Peyer's patch (tissue), 4 donors: ENCODE results near the gene RRP12. TPM values are rescaled to one million over a fixed set of nuclear protein-coding genes. Genes with fewer than 3 reads are reported as not detected.
A peak's percentile ranks its signal among the peaks of the same experiment; 100 is the strongest.

Experiments used
- DNase-seq, 3 donors: peaks; one replicate each; pipeline ENCODE4 v3.0.0-alpha.2; 2017 to 2019
- H3K27ac ChIP-seq, 4 donors: fragments of 200-600 bp; sonication (generic); one replicate each; pipeline ENCODE4 v1.5.1; 2016 to 2019
- H3K27me3 ChIP-seq, 2 donors: fragments of 200-600 bp; sonication (generic); one replicate each; pipeline ENCODE4 v1.5.1; 2019
- H3K36me3 ChIP-seq, 3 donors: fragments of 200-600 bp; sonication (generic); one replicate each; pipeline ENCODE4 v1.5.1; 2016 to 2019
- H3K4me1 ChIP-seq, 4 donors: fragments of 200-600 bp; sonication (generic); one replicate each; pipeline ENCODE4 v1.5.1; 2016 to 2019
- H3K4me3 ChIP-seq, 4 donors: fragments of 200-600 bp; sonication (generic); 1 replicate in 3 of 4; 2 replicates in 1 of 4; pipeline ENCODE4 v1.5.1; 2016 to 2019; ENCODE audit warnings: mild to moderate bottlenecking in 1 of 4
- H3K9me3 ChIP-seq, 4 donors: fragments of 200-600 bp; sonication (generic); one replicate each; pipeline ENCODE4 v1.5.1; 2016 to 2019; ENCODE audit warnings: mild to moderate bottlenecking in 1 of 4
- CTCF ChIP-seq, 6 experiments: fragments of 450-650 bp in 4 of 6; fragments of 200-600 bp in 2 of 6; sonication (generic) in 1 of 6; IDR thresholded peaks; one replicate each; pipeline ENCODE4 v1.5.1; 2017 to 2019; ENCODE audit warnings: antibody characterized with exemption in 6 of 6, mild to moderate bottlenecking in 3 of 6, moderate library complexity in 1 of 6
- POLR2A ChIP-seq, 2 donors: fragments of 450-650 bp; IDR thresholded peaks; one replicate each; pipeline ENCODE4 v1.5.1; 2017; ENCODE audit warnings: antibody characterized with exemption in 2 of 2, mild to moderate bottlenecking in 2 of 2, moderate library complexity in 2 of 2
- total RNA-seq, 4 donors: library from RNA; depleted of rRNA; stranded (reverse); fragments of >200 nt; gene quantifications; one replicate each; pipeline ENCODE4 v1.1.0, GENCODE V29; 2016

RRP12 gene
- total RNA-seq, 4 donors from 2014 or later, result 9.1 to 42.9 (median 22.5) TPM

- DNase-seq, result peak; percentile 46 to 76 (median 72)
- H3K9me3 ChIP-seq, result no peaks in the 10 kb centered on the region
- peaks cover 0 to 34% (median 11%) of the 10 kb centered on the region in 4 donors for H3K4me1 ChIP-seq
These were observed 67.4 kb downstream of the RRP12 start for GRCh38 chr10:97333601-97334369.

GRCh38 chr10:97333351-97333600, 67.9 kb downstream of the RRP12 start:
- TF ChIP-seq POLR2A (IDR thresholded peaks at IDR 0.05), result no peak
- TF ChIP-seq CTCF (IDR thresholded peaks at IDR 0.05), result no peak

More at GRCh38 chr10:97333601-97334369, 67.4 kb downstream of the RRP12 start:
- H3K36me3 ChIP-seq, result peaks cover 0 to 7% (median 0%) of the 10 kb centered on the region in 3 donors
- H3K27ac ChIP-seq, result peak overlapping the region; percentile 91 to 98 (median 94)
- no peaks in the 10 kb centered on the region for H3K27me3 ChIP-seq
- TF ChIP-seq CTCF (IDR thresholded peaks at IDR 0.05), result no peak
- peak; percentile 33 to 37 for TF ChIP-seq POLR2A (IDR thresholded peaks at IDR 0.05)
- peak overlapping the region; percentile 74 to 99 (median 93) for H3K4me3 ChIP-seq

GRCh38 chr10:97332591-97333350, 68.4 kb downstream of the RRP12 start:
- no peaks in the 10 kb centered on the region for H3K27me3 ChIP-seq
- DNase-seq, result peak in 1 of 3 donors; percentile 66
- TF ChIP-seq POLR2A (IDR thresholded peaks at IDR 0.05), result no peak
- peak in 2 of 6 experiments; percentile 24 to 33 for TF ChIP-seq CTCF (IDR thresholded peaks at IDR 0.05)
- H3K4me1 ChIP-seq, result peaks cover 0 to 40% (median 11%) of the 10 kb centered on the region in 4 donors
- H3K27ac ChIP-seq, result peak overlapping the region; percentile 91 to 98 (median 94)
- no peaks in the 10 kb centered on the region for H3K9me3 ChIP-seq
- H3K4me3 ChIP-seq, result peak overlapping the region; percentile 74 to 99 (median 93)
- H3K36me3 ChIP-seq, result peaks cover 0 to 12% (median 0%) of the 10 kb centered on the region in 3 donors

More at GRCh38 chr10:97333351-97333600, 67.9 kb downstream of the RRP12 start:
- Histone ChIP-seq H3K27me3 (no peaks in the 10 kb centered on the region), H3K27ac (peak overlapping the region; percentile 91 to 98 (median 94)), H3K9me3 (no peaks in the 10 kb centered on the region), H3K4me1 (peaks cover 0 to 36% (median 11%) of the 10 kb centered on the region in 4 donors), H3K36me3 (peaks cover 0 to 11% (median 0%) of the 10 kb centered on the region in 3 donors), H3K4me3 (peak overlapping the region; percentile 74 to 99 (median 93))
- no peak for DNase-seq

GRCh38 chr10:97331153-97331703, 69.9 kb downstream of the RRP12 start:
- peak overlapping the region in 2 of 4 donors; percentile 94 to 99 for H3K4me3 ChIP-seq
- no peak for TF ChIP-seq CTCF (IDR thresholded peaks at IDR 0.05)
- no peak for TF ChIP-seq POLR2A (IDR thresholded peaks at IDR 0.05)
- peaks cover 0 to 43% (median 11%) of the 10 kb centered on the region in 4 donors for H3K4me1 ChIP-seq
- H3K9me3 ChIP-seq, result no peaks in the 10 kb centered on the region
- DNase-seq, result no peak
- no peaks in the 10 kb centered on the region for H3K27me3 ChIP-seq
- H3K36me3 ChIP-seq, result peaks cover 0 to 12% (median 0%) of the 10 kb centered on the region in 3 donors
- H3K27ac ChIP-seq, result no peak overlapping the region

- Histone ChIP-seq H3K4me1 (peaks cover 0 to 43% (median 11%) of the 10 kb centered on the region in 4 donors), H3K27ac (no peak overlapping the region), H3K27me3 (no peaks in the 10 kb centered on the region), H3K4me3 (no peak overlapping the region), H3K36me3 (peaks cover 0 to 12% (median 0%) of the 10 kb centered on the region in 3 donors), H3K9me3 (no peaks in the 10 kb centered on the region)
- no peak for DNase-seq
- TF ChIP-seq POLR2A (IDR thresholded peaks at IDR 0.05) (no peak), CTCF (IDR thresholded peaks at IDR 0.05) (no peak)
These were observed 71.4 kb downstream of the RRP12 start for GRCh38 chr10:97329766-97330165.
